Stimulated activated CD8-positive, alpha-beta memory T cell treated with anti-CD3 and anti-CD28 coated beads, Interleukin-7, amount 100 ng/mL, for 1 hour (primary cell): Measurements from ENCODE around the gene DLX1.
"Not testable (repeated sequence)": the region's sequence is repeated elsewhere in the genome, so short reads cannot be mapped to it uniquely, and the experiment has no call there.

Experiments used
- DNase-seq, 2 donors: peaks; one replicate each; pipeline ENCODE4 v3.0.0-alpha.2; 2020; ENCODE audit warnings: low read depth in 2 of 2

The DLX1 gene

DNA sequence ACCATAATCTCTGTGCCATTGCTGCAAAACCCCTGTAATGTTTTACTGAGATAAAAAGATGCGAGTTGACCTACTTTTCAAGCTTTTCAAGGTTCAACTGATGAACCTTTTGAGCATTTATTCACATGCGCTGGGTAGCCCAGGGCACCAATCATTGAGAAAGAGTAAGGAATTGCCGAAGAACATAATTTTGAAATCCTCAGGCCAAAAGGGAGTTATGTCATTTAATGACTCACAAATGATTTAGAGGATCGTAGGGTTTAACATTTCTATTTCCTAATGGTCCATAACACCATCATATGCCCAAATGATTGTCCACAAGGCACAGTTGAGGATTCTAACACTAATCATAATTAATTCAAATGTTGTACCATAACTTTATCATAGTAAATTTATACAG lies 20.2 kb upstream of the DLX1 start:
- DNase-seq: no peak

DNA sequence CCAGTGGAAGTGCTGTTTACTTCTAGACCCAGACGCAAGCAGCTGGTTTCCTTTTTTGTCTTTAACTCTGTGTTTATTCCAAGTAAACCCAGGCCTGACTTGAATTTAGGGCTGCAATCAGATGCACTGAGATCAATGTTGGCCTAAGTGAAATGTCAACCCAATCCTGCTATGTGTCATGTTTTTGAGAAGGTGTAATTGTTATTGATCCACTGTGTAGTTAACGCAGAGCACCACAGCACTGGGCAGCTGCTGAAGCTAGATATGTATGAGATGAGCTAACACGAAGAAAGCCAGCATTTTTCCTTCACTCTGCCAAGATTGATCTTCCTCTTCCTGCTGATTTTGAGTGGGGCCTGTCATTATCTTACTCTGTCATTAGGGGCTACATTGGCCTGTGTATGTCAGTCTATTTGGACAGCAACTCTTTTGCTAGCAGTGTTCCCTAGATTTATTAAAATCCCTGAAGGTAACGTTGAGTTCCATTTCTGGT lies 18.9 kb upstream of the DLX1 start:
- DNase-seq: no peak

DNA sequence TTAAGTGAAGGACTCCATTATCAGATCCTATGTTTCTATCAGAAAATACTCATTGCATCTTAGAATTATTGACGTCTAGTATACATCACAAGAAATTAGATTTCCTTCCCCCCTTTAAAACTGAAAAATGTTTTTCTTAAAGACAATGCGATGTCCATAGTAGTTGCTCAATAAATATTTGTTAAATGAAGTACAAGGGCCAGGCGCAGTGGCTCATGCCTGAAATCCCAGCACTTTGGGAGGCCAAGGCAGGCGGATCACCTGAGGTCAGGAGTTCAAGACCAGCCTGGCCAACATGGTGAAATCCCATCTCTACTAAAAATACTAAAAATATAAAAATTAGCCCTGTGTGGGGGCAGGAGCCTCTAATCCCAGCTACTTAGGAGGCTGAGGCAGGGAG lies 17.4 kb upstream of the DLX1 start:
- not testable (repeated sequence) for DNase-seq

DNA sequence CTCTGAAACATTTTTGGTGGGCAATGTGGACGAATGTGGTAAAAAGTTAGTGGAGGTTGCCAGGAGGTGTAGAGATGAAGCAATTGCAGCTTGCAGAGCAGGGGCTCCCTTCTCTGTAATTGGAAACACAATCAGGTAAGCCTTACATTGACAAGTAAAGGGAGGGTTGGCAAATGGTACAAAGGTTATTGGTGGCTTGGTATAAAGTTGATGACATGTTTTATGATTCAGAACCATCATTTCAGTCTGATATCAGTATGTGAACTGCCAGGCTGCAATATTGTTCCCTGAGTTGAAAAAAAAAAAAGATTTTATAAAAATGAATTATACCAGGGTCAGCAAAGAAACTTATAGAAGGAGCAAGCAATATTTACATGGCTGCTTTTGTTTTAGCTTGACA lies 14.4 kb upstream of the DLX1 start:
- no peak for DNase-seq

DNA sequence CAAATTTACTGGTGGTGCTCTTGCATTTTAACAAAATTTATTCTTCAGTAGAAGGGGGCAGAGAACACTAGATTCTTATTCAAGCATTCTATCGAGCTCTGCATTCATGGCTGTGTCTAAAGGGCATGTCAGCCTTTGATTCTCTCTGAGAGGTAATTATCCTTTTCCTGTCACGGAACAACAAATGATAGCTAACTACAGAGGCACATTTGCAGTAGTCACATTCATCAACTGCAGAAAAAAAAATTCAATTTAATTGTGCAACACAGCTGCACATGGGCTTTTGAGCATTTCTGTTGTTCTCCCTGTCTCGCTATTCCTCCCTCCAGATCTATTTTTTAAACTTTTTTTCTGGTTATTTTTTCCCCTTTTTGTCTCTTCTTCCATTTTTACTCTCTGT lies 13.0 kb upstream of the DLX1 start:
- no peak for DNase-seq

DNA sequence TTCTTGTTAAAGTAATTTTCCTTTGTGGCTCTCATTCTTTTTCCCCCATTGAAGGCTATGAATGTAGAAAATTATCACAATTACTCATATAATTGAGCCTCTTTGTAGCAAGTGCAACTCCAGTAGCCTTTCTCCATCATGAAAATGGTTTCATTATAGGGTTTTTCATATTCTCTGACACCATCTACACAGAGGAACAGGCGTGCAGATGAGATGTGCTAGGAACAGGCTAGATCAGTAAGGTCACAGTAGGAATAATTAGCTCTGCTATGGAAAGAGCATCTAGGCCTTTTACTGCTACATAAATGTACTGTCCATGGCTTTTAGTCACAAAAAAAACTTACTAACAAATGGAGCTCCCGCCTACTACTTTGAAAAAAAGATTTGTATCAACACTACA lies 12.6 kb upstream of the DLX1 start:
- no peak for DNase-seq

DNA sequence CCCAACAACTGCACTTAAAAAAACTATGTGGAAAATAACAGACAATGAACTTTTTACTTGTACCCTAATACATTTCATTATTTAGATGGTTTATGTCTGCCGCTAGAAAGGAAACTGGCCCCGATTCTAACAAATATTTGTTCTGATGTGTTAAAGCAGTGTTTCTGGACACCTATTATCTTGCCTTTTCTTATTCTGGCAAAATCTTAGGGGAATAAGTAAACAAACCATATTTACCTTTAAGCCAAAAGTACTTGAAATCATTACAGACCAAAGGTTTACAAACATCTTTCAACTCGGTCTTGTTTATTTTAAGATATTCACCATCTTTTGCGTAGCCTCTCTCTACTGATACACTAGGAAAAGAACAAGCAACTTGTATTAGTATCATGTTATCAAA lies 11.8 kb upstream of the DLX1 start:
- no peak for DNase-seq

DNA sequence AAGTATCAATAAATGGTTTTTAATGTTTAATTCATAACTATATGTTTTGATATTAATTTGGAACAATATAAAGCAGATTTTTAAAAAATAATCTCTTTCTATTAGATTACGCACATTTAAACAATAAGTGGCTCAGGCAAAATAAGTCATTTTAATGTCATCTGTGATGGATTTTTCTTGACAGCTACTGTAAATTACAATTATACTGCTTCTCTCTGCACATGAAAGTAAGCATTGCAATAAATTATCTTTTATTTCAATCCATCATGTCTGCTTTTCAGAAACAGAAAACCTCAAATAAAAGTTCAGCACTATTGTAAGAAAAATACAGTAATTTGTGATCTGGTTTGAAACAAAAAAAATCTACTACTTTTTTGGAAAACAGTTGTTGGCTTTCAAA lies 11.1 kb upstream of the DLX1 start:
- no peak for DNase-seq

DNA sequence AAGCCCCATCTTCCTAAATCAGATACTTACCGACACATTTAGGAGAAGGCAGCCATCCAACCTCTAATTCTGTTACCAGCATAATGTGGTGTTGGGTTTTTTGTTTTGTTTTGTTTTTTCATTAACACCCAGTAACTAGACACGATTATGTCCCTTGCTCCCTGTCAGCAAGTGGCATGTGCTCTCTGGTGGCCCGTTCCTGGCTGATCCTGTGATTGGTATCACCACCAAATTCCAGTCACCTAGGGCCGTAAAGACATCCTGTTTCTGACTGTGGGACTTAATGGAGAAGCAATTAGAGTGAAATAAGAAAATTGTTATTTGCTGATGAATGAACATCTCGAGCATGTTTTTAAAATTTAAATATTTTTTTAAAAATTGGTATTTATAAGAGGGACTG lies 5.9 kb upstream of the DLX1 start:
- DNase-seq: no peak

DNA sequence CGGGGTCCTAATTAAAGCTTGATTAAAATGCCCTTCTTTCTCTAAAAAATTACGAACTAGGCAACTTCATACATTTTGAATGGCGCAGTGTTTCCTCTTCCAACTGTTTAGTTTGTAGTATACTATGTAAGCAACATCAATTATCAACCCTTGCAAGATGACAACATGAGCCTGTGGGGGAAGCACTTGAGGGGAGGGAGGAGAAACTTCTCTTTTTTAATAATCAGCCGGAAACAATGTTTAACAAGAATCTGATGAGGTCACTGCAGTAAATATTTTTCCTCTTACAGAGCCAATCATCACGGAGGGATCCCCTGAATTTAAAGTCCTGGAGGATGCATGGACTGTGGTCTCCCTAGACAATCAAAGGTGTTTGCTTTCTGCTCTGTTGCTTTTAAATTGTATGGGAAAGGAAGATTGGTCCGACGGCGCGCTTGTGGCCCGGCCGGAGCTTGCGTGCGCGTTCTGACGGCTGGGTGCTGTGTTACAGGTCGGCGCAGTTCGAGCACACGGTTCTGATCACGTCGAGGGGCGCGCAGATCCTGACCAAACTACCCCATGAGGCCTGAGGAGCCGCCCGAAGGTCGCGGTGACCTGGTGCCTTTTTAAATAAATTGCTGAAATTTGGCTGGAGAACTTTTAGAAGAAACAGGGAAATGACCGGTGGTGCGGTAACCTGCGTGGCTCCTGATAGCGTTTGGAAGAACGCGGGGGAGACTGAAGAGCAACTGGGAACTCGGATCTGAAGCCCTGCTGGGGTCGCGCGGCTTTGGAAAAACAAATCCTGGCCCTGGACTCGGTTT lies 5.3 kb upstream of the DLX1 start:
- no peak for DNase-seq

DNA sequence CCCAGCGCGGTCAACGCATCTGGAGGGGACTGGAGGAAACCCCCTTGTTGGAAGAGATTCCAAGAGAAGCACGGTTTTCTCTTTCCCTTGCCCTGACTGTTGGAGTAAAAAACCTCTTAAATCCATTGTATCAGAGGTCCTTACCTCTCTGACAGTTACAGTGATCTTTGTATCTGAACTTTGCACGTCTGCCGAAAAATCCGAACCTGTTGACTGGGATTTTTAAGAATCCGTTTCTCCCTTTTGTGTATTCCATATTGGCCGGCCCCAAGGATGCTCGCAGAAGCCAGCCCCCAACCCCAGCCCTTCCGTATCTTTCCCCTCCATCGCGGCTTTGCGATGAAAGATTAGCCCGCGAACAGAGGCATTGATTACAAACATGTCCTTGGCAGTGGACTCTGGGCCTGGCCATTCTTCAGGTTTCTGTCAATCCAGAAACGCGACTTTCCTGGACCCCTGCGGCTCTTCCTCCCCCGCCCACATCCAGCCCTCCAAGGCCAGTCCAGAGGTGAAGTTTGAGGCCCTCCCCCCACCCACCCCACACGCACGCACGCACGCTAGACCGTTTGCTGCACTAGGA lies 4.6 kb upstream of the DLX1 start:
- no peak for DNase-seq

DNA sequence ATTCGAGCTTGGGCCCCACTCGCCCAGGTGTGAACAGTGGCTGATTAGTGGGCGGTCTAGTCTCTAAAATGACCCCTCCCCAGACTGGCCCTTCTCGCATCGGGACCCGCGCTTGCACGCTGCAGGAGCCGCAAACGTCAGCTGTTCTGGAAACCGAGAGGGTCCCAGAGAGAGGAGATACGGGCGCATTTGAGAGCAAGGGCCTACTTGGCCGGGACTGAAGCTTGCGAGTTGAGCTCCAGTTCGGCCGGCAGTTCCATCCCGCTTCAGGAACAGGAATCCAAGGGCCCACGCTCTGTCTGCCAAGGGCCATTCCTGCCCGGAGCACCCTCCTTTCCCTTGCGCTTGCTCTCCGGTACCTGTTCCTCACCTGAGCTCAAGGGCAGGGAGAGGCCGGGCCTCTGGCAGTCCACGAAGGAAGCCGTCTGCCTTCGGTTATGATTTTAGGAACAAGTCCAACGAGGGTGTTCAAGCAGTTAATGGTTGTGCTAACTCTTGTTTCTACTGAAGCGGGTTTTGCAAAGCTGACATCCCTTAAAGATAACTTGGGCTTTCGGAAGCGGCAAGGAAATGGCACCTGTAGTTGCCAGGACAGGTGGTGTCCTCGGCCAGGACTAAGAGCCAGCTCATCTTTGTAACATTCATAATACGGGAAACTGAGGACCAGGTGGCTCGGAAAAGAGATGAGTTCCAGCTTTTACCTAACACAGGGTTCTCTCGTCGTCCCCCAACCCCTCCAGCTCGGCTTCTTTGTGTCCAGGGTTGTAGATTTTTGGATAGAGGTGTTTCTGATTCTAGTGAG lies 3.9 kb upstream of the DLX1 start:
- no peak for DNase-seq

DNA sequence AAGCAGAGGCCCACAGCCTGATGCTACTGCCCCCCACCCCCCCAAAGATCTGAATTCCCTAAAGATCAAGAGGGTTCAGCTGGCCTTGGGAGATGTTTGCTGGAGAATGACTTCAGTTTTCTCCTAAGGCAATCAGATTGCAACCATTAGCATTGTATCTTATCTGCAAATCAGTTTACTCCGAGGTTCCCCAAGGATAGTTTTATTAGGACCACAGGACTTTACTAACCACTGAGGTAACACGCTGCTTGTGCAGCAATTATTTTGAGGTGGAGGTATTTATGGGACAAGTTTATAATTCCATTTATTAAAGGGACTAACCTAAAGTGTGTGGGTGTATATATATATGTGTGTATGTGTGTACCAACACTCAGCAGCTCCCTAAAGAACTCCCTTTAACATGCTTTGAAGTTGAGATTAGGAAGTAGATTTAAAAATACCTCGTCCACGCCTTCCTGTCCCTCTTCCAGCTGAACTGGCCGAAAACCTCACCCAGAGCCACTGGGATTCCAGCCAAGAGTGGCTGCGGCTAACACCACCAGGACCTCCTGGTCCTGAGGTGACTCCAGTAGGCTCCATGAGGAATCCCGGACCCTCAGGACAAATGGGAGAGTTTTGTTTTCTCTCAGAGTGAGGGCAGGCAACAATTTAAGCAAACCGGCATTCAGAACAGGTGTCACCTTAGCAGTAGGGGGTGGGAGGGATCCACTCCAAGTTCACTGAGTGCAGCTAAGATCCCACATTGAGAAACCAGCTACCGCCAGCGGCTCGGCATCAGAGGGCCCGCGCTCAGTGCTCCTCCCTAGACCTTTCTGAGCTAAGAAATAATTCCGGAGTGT lies 3.0 kb upstream of the DLX1 start:
- DNase-seq: no peak

DNA sequence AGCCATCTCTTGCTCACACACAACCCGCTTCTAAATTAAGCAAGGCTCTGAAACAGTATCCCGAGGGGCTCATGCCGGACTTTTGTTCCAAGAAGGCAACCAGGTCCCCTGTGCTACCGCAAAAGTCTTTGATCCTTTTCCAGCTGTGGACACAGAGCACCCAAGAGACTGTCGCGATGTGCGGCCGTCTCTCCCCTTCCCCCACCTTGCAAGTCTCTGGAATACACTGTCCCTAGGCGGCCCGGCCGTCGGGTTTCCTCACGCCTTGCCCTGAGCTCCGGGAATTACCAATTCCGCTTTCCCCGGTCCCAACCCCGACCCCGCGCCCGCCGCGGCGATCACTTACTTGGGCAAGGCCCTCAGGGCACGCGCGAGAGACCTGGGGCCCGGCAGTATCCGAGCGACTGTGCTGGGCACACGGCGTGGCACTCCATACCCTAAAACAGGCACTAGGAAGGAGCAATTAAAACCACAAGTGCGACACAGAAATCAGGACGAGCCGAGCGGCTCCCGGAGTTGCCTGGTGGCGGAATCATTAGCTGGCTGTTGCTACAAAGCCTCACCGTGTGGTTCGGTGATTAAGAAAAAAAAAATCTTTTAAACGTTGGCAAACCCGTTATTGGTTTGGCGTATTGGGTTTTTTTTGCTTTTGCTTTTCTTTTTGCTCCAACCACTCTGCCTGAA lies 2.2 kb upstream of the DLX1 start:
- no peak for DNase-seq

DNA sequence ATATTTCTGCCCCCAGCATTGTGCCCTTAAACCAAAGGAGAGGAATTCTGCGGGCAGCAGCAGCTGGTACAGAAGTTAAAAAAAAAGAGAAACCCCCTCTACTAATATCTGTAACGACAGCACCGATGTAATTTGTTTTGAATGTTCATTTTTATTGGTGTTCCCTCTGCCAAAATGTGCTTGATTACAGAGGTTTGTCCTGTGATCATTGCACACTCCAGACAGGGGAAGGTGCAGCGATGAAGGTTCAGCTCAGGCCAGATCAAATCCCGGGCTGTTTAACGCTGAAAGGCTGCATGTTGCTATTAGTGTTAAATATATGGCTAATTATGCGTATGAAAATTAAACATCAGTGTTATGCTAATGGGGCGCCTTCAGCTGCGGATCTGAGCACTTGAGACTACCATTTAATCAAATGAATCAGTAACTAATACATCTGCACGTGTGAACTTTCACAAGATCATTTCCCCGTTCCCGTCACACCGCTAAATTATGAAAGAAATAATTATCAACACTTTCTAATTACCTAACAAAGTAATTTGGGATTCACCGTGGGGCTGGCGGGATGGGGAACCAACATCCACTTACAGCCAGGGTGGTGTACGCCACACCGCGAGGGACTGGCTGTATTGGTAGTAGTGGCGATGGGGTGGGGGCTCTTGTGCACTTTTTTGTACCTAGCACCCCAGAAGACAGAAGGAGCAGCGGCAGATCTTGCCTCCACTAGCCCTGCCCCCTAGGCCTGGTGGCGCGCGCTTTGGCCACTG lies 1.5 kb upstream of the DLX1 start:
- no peak for DNase-seq

DNA sequence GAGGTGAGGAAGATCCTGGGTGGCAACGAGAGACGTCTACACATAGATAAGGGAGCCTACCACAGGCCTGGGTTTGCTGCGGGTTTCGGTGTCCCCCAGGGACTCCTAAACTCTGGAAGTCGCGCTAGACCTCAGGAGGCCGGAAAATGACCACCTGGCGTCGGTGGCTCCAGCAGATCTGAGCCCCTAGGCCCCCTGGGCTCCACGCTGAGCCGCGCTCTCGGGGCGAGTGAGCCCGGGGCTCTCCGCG lies 987 bp upstream of the DLX1 start:
- DNase-seq: no peak

DNA sequence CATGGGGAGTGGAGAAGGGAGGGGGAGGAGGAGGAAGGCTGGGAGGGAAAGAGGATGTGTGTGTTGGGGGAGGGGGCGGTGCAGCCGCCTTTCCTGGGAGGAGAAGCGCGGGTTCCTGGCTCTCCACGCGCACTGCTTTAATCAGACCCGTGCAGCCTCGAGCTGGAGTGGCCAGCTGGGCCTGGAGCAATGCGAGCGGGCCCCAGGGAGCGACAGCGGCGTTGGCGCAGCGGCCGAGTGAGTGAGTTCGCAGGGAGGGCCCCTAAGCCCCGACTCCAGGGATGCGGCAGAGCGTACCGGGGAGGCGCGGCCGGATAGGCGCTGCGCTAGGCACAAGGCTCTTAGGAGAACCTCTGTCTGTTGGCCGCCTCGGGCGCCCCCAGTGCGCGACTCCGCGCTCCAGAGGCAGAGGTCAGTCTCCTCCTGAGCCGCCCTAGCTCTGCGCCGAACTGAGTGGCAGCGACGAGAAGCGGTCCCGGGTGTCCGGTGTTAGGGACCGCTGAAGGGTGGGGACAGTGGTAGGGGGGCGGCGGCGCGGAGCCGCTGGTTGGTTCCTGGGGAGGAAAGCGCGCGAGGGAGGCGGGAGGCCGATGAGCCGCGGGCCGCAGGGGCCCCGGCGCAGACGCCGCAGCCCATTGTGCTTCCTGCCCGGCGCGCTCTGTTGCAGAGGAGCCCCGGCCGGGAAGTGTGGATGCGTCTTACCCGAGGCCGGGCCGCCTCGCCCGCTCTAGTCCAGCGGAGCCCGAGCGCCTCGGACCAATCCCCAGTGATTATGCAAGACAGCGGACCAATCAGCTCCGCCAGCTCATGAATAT lies 455 bp upstream of the DLX1 start:
- DNase-seq: no peak

DNA sequence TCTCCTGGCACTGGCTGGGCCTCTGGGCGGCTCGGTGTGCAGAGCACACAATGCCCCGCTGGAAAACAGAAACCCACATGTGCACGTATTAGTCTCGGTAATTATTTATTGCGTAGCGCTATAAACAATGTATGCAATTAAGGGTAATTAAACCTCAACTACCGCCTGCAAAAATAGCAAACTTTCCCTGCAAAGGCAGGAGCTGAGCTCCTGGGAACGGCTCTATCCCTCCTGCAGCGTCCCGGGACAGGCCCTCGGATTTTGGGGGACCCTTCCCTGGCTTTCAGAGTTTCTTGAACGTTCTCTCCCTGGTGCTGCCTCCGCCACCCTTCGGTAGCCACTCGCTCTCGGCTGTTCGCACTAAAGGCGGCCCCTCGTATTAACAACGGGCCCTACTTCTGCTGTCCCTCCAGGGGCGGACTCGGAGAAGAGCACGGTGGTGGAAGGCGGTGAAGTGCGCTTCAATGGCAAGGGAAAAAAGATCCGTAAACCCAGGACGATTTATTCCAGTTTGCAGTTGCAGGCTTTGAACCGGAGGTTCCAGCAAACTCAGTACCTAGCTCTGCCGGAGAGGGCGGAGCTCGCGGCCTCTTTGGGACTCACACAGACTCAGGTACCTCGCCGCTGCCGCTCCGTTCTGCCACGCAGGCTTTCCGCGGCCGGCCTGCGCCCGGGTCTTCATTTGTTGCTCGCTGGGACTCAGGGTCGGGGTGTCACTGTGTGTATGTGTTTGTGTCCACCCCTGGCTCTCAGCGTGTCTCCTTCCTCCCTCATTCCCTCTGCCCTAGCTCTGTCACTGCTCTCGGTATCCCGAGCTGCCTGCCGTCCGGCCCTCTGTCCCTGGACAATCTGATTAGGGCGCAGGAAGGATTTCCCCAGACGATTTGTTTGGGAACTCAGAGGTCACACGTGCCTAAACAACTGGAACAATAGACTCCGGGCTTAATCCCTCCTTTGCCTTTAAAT lies 1.2 kb downstream of the DLX1 start:
- no peak for DNase-seq
